GM20431 (cell line): ENCODE results near the gene SOWAHC.

Experiments
- in situ Hi-C: fragments of 300-500 bp; cut with MseI, MboI; formaldehyde crosslinking; loops from one replicate; pipeline ENCODE4 v1.15.0; 2020; ENCODE audit warnings: low sequenced_read_pairs; ENCODE audit not compliant: unreplicated experiment

SOWAHC gene

DNA sequence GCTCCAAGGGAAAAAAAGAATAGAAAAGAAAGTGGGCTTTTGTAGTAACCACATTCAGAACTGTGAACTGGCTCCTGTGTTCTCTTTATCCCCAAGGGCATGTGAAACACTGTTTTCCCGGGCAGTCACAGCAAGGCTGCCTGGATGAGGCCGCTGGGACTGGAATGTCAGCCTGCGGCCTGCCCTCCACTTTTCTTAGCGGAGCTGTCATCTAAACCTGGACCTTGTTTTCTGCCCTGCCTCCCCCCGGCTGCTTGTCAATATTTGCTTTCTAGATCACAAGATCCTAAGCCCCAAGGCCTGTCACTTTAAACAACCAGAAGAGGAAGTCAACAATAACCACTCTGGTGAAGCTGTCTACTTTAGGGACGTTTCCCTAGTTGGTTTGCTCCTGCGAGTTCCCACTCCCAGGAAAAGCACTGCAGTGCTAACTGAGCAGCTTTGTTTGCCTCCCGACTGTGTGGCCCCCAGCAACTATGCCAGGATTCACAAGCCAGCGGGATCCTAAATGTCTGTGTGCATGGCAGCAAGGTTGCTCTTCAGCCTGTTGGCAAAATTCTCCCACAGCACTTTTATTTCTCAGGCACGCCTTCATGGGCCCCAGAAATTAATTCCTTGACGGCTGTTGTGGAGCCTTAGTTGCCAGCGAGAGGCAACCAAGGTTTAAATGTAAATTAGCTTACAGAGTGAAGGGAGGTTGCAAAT is 30.6 kb downstream of the SOWAHC start:
- in situ Hi-C loops: no loop called here

DNA sequence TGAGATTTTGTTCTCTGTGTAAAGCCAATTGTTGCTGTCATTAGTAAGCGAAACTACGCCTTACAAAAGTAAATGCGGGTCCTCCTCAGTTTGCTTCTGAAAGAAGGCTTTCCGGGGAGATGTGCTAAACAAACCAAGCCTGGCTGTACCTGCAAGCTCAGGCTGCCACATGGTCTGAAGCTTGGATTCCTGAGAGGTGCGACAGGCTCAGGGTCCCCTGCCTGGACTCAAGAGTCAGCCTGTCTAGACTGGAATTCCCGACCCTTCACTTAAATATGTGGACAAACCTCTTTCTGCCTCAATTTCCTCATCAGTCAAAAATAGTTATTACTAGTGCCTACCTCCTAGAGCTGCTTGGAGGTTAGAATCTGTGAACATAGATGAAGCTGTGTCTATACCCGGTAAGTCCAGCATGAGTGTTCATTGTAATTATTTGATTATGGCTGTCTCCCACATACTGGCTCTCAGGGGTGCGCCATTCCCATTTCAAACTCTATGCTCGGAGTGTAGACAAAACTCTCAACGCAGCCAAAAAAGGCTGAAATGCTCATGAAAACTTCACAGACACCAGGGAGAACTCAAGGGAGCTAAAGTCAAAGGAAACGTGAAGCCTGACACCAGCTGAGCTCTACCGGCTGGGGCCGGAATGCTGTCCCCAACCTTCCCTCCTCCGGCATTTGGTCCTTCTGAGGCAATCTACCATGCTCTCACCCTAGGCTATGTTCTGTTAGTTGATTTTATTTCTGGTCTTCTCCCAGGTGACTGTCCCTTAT is 31.4 kb downstream of the SOWAHC start:
- in situ Hi-C loops: no loop called here

DNA sequence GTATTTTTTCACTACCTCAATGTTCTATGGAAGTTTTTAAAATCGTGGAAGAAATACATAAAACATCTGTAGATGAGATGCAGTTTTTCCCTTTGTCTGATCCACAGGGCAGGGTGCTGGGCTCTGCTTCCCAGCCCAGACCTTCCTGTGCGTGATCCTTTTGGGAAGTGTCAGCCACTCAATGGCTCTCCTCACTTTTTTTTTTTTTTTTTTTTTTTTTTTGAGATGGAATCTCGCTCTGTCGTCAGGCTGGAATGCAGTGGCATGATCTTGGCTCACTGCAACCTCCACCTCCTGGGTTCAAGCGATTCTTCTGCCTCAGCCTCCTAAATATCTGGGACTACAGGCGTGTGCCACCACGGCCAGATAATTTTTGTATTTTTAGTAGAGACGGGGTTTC is 32.8 kb downstream of the SOWAHC start:
- in situ Hi-C loops: no loop called here

DNA sequence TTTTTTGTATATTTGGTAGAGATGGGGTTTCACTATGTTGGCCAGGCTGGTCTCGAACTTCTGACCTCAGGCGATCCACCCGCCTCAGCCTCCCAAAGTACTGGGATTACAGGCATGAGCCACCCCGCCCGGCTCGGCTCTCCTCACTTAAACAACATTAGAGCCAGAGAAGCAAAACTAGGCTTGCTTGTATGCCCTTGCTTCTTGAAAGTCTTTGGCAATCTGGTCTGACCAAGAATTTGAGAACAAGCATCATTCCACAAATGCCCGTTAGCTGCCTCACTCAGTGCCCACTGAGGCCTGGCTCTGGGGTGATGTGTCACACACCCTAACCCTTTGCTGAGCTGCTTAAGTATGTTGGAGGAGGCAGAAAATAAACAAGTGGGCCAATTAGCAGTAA is 33.5 kb downstream of the SOWAHC start:
- in situ Hi-C loops: no loop called here

DNA sequence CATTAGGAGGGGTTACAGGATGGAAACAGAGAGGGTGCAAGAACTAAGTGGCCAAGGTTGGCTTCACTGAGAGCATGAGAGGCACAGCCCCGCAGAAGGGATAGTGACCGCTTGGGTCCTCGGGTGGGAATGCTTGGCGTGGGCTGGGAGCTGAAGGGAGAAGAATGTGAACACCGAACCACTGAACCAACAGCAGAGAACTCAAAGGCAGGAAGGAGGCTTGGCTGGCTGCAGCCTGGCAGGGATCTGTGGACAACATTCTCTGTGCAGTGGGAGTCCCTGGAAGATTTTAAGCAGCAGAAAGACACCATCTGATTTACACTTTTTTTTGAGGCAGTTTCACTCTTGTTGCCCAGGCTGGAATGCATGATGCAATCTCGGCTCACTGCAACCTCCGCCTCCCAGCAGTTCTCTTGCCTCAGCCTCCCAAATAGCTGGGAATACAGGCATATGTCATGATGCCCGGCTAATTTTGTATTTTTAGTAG is 33.9 kb downstream of the SOWAHC start:
- in situ Hi-C loops: no loop called here

DNA sequence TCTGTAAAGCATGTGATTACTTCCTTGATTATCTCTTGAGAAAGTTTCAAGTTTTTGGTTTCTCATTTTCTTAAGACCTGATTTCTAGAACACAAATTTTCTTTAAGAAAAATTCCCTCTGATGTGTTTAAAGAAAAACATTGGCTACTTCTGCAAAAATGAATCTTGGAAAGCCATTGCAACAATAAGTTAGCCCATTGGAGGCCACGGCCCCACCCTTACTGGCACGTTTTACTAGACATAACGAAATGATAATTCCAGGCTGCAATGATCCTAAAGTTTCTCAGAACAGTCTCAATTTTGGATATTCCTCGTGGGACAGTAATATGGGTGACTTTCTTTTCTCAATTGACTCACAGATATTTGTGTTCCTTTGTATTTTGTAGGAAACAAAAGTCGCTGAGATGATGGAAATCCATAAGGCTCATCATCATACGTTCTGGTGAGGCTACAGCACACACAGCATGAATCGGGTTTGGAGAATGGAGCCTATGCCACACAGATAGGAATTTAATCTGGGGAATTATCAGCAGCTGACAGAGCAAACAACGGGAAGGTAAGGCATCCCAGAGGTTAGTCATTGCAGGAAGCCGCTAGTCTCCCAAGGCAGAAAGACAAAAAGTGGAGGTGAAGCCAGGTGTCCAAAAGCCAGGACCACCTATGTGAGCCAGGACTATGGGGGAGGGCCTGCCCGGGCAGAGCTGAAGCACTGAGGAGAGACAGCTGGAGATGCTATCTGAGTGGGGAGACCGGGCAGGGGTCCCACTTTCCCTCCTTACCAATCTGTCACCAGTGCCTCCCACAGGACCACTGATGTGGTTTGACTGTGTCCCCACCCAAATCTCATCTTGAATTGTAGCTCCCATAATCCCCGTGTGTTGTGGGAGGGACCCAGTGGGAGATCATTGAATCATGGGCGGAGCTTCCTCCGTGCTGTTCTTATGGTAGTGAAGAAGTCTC is 35.9 kb downstream of the SOWAHC start:
- in situ Hi-C loops: no loop called here

DNA sequence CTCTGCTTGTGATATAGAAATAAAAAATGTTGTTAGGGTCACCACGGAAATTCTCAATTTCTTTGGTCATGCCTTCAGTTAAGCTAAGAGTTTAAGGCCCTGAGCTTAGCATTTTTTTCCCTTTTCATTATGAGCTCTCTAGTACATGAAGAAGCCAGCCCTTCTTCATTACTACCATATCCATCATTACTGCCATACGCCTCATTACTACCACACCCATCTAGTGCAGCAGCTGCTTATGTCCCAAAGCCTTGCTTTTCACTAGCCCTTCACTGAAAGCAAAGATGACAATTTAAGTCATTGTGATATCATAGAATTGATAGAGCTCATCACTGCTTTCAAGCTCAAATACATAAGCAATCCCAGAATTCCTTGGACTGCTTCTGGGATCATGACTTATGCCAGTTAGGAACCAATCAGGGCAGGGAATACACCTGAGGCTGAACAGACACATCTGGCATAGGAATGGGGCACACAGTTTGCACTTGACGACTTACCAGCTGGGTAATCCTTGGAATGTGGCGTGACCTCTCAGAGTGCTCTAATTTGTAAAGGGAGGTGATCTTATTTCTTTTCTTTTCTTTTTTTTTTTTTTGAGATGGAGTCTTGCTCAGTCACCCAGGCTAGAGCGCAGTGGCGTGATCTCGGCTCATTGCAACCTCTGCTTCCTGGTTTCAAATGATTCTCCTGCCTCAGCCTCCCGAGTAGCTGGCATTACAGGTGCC is 40.3 kb downstream of the SOWAHC start:
- in situ Hi-C loops: no loop called here

DNA sequence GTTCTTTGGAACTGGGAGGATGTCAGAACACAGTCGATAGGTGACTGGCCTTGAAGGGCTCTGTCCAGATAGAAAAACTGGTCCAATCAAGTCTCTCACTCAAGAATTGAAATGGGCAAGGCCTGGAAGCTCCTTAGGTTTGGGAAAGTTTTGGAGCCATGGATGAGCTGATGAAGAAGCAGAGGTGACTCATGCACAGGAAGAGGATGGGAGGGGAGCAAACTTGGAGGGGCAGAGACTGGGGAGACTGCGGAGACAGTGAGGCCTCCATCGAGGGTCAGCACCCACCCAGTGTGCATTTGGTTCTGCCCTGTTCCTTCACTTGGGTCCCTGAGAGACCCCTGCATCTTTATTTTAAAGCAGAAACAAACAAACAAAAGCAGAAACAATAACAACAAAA is 41.1 kb downstream of the SOWAHC start:
- in situ Hi-C loops: no loop called here

DNA sequence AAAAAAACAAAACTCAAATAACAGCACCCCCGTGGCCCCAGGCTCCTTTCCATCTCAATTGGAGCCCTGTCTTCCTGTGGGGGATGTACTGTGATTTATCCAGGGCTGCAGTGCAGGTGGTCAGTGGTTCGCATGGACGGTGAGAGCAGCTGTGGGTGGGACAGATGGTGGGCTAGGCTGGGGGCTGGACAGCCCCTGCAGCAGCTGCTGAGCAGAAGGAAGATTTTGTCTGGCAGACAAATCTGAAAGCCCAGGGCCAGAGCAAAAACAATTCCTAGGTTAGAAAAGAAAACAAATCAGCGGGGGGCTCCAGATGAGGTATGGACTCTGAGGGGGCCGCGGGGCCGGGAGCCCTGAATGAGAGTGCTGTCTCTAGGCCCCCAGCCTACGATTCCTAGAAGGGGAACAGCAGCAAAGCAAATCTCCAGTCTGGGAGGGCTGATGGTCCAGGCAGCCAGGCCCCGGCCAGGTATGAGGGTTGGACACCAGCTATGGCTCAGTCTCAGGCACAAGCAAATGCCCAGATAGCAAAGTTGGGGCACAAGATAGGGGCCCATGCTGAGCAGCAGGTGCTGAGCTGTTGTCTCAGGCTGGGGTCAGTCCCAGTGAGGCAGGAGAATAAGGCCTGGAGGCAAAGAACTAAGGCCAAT is 45.4 kb downstream of the SOWAHC start:
- in situ Hi-C loops: no loop called here

DNA sequence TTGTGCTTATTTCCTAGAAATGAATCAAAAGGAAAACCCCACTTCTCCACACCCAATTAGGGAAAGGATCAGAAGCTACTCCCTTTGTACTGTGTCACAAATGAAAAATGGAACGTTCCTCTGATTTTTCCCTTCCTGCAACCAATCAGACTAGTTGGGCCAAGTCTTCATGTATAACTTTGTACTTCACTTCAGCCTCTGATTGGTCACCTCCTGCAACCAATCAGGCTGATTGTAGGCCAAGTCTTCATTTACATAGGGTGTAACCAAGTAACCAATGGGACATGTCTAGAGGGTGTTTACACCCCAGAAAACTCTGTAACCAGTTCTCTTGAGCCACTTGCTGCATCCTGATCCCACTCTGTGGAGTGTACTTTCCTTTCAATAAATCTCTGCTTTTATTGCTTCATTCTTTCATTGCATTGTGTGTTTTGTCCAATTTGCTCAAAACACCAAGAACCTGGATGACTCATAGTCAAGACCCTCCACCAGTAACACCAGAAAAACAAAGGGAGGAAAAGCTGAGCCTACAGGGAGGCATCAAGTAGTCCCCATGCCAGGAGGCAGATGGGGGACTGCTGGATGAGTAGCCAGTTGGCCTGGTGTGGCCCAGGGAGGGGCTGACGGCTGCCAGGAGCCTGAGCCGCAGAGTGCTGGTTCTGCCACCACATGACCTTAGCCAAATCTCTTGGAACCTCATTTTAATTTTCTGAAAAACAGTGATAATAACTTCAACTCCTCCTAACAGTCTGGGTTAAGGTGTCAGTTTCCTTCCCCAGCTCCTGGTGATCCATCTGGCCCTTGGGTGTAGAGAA is 46.1 kb downstream of the SOWAHC start:
- in situ Hi-C loops: no loop called here

DNA sequence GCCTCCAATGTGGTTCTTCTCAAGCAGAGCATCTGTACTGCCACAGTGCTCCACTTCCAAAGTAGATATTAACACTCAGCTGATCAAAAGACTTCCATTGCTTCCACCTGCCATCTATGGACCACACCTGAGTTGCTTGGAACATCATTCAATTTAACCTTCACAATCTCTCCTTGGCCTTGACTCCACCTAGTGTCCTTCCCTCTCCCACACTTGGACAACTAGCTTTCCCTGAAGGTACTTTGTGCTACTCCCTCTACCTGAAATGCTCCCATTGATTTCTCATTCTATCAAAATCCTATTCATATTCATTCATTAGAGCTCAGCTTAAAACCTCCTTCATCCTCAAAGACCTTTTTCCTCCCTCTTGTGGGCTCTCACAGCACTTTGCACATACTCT is 48.7 kb downstream of the SOWAHC start:
- in situ Hi-C loops: no loop called here

DNA sequence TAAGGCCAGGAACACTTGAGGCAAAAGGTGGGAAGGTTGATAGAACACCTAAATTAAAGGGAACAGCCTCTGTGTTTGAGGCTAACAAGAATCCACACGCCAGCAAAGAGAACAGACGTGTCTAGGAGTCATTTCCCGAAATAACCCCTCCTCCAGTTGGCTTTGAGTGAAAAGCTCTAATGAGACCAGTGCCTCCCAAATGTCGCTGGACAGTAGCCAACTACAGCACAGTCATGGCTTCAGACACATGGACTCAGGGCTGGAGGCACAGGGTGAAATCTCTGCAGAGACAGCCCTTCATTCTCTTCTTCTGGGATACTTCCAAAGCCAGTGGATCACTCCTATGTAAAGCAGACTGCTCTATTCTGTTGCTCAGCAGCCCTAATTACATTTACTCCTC is 49.6 kb downstream of the SOWAHC start:
- in situ Hi-C loops: no loop called here

DNA sequence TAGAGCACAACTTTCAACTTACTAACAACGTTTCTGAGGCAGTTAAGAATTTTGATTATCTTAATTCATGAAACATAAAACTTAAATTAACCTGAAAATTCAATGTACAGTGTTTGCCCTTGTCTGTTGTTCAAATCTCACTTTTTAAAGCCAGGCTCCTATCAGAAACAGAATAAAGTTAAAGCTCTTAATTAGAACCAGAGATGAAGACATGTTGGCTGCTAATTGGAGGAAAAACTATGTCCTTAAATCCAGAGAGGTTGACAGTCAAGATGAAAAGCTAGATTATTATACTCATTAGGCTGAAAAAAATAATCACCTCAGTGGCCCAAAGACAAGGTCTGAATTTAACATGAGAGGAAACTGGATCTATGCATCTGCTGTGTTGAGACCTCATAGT is 52.3 kb downstream of the SOWAHC start:
- in situ Hi-C loops: no loop called here
